Endothelial cell (in vitro differentiated cells): ENCODE results near the gene CYP2A6. TPM values are rescaled to one million over a fixed set of nuclear protein-coding genes. Genes with fewer than 3 reads are reported as not detected.
"Not testable (repeated sequence)": the region's sequence is repeated elsewhere in the genome, so short reads cannot be mapped to it uniquely, and the experiment has no call there.

Source experiments
- DNase-seq: peaks from one replicate; pipeline ENCODE4 v3.0.0; 2021; ENCODE audit warnings: low spot score
- H3K27ac Mint-ChIP-seq: one replicate; pipeline ENCODE4 v1.8.0; 2021; ENCODE audit warnings: mixed read lengths, inconsistent platforms; ENCODE audit not compliant: unreplicated experiment
- H3K27me3 Mint-ChIP-seq: one replicate; pipeline ENCODE4 v1.8.0; 2021; ENCODE audit warnings: mild to moderate bottlenecking, moderate library complexity, mixed read lengths, inconsistent platforms; ENCODE audit not compliant: unreplicated experiment
- H3K36me3 Mint-ChIP-seq: one replicate; pipeline ENCODE4 v1.8.0; 2021; ENCODE audit warnings: mild to moderate bottlenecking, low read depth, mixed read lengths, inconsistent platforms; ENCODE audit not compliant: unreplicated experiment
- H3K4me1 Mint-ChIP-seq: one replicate; pipeline ENCODE4 v1.8.0; 2021; ENCODE audit warnings: mild to moderate bottlenecking, mixed read lengths, inconsistent platforms; ENCODE audit not compliant: unreplicated experiment
- H3K4me3 Mint-ChIP-seq: one replicate; pipeline ENCODE4 v1.8.0; 2021; ENCODE audit warnings: mild to moderate bottlenecking, mixed read lengths, inconsistent platforms; ENCODE audit not compliant: unreplicated experiment
- H3K9me3 Mint-ChIP-seq: one replicate; pipeline ENCODE4 v1.8.0; 2021; ENCODE audit warnings: mixed read lengths, inconsistent platforms; ENCODE audit not compliant: unreplicated experiment
- total RNA-seq: library from RNA; stranded (reverse); fragmentation: NEBNext Ultra II Directional; extraction: Animal tissue kit (Norgen Biotek cat#: 25700); gene quantifications from one replicate; pipeline ENCODE4 v1.2.1, GENCODE V29; 2021; ENCODE audit not compliant: unreplicated experiment
- TF ChIP-seq, protein P1 (sequence below): fragments of 200-600 bp; sonication (generic); IDR thresholded peaks from one replicate; pipeline ENCODE4 v1.5.0; 2021; ENCODE audit warnings: antibody characterized with exemption; ENCODE audit not compliant: unreplicated experiment

CYP2A6 gene
- total RNA-seq, 1 donor from 2014 or later, result not detected

DNA sequence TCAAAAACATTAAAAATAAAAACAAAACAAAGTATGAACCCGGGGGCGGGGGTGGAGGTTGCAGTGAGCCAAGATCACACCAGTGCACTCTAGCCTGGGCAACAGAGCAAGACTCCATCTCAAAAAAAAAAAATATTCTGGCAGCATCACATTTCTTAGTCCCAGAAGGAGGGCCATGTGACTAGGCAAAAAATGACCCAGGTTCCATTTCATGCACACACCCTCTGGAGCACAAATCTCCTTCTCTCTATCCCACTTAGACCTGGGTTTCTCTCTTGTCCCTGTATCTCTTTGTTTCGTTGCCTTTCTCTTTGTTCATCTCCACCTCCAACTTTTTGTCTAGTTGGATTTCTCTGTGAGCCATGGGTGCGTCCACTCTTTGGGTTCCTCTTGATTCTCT is 37.9 kb upstream of the CYP2A6 start:
- no peaks in the 10 kb centered on the region for H3K9me3 Mint-ChIP-seq
- TF ChIP-seq, protein P1, sequence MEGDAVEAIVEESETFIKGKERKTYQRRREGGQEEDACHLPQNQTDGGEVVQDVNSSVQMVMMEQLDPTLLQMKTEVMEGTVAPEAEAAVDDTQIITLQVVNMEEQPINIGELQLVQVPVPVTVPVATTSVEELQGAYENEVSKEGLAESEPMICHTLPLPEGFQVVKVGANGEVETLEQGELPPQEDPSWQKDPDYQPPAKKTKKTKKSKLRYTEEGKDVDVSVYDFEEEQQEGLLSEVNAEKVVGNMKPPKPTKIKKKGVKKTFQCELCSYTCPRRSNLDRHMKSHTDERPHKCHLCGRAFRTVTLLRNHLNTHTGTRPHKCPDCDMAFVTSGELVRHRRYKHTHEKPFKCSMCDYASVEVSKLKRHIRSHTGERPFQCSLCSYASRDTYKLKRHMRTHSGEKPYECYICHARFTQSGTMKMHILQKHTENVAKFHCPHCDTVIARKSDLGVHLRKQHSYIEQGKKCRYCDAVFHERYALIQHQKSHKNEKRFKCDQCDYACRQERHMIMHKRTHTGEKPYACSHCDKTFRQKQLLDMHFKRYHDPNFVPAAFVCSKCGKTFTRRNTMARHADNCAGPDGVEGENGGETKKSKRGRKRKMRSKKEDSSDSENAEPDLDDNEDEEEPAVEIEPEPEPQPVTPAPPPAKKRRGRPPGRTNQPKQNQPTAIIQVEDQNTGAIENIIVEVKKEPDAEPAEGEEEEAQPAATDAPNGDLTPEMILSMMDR, result no peak
- no peak for DNase-seq
- H3K27me3 Mint-ChIP-seq, result peaks cover 4% of the 10 kb centered on the region
- no peak overlapping the region for H3K27ac Mint-ChIP-seq
- H3K4me3 Mint-ChIP-seq, result no peak overlapping the region
- no peaks in the 10 kb centered on the region for H3K36me3 Mint-ChIP-seq
- no peaks in the 10 kb centered on the region for H3K4me1 Mint-ChIP-seq

DNA sequence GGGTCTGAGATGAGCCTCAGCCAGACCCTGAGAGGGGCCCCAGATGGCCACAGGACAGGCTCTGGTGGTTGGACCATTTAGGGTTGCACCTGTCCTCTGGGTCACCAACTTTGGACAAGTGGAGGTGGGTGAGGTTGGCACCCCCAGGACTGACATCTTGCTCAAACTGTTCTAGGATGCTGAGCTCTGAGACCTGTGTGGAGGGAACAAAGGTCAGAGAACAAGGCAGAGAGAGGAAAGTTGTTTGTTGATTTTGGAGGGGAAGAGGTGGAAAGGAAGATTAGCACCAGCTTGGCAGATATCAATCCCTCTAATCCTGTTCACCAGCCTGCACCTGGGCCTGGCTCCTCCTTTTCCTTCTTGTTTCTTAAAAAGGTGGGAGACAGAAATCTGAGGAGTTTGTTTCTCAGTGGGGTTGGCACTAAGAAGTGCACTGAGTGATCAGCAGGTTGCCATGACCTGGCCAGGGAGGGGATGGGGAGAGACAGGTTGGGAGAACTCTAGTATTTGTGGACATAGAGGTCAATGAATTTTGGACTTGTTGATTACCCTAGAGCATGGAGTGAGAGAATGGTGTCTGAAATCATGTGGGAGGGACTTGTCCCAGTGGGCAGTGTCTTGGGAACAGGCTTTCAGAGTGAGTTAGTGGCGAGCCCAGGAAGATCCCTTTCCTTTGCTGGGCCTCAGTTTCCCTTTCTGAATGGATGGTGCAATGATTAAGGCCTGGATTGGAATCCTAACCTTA is 34.1 kb upstream of the CYP2A6 start:
- not testable (repeated sequence) for DNase-seq, H3K9me3 Mint-ChIP-seq, H3K27ac Mint-ChIP-seq, H3K4me1 Mint-ChIP-seq, H3K4me3 Mint-ChIP-seq, H3K27me3 Mint-ChIP-seq, H3K36me3 Mint-ChIP-seq

DNA sequence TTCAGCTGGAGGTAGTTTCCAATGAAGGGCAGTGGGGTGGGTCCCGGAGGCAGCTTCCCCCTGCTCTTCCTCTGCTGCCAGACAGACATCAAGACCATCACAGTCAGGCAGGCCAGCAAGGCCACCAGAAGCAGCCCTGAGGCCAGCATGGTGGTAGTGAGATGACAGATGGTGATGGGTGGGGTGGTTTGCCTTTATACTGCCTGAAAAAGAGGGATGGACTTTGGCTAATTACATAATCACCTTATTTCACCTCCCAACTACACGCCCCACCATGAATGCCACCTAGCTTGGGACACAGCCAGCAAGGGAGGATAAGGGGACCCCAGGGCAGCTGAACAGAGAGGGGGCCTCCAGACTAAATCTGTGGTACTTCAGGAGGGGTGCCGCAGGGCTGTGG is 31.8 kb upstream of the CYP2A6 start, which contains the start of gene CYP2A7:
Gene CYP2A7, minus strand, starts transcription at position 170 of the 400 bp plus-strand sequence. Its CDS starts 21 bp downstream, at position 149.
- not testable (repeated sequence) for H3K27ac Mint-ChIP-seq, H3K4me3 Mint-ChIP-seq, H3K4me1 Mint-ChIP-seq, H3K9me3 Mint-ChIP-seq, DNase-seq, H3K36me3 Mint-ChIP-seq
- H3K27me3 Mint-ChIP-seq, result peaks cover 12% of the 10 kb centered on the region

DNA sequence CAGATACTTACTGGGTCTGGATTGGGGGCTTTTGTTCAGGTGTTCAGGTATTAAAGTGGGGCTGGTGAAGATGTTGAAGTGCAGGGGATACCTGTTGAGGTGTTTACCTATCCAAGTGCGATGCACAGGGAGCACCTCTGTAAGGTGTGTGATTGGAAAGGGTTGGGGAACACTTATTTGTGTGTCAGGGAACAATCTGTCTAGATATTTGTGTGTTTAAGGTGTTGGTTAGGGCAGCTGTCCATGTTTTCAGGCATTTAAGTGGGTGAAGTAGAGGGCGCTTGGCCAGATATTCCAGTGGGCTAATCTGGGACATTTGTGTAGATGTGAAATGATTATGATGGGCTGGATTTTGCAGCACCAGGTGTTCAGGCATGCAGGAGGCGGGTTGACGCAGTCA is 29.1 kb upstream of the CYP2A6 start:
- not testable (repeated sequence) for H3K27ac Mint-ChIP-seq, H3K4me1 Mint-ChIP-seq, DNase-seq, H3K36me3 Mint-ChIP-seq, H3K4me3 Mint-ChIP-seq, H3K9me3 Mint-ChIP-seq
- peaks cover 11% of the 10 kb centered on the region for H3K27me3 Mint-ChIP-seq

DNA sequence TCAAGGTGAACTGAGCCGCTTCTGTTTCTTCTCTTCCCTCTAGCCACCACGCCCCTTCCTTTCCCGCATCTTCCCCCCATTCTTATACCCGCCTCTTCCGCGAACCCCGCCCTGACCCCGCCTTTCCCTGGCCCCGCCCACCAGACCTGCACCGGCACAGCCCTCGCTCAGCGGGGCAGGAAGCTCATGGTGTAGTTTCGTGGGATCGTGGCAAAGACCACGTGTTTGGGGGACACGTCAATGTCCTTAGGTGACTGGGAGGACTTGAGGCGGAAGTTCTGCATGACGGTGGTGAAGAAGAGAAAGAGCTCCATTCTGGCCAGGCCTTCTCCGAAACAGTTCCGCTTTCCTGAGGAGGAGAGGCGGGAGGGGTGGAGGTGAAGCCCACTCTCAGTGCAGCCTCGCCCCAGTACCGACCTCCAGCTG is 25.3 kb upstream of the CYP2A6 start:
- DNase-seq, result peak; percentile 5
- not testable (repeated sequence) for H3K36me3 Mint-ChIP-seq, H3K27ac Mint-ChIP-seq, H3K4me1 Mint-ChIP-seq, H3K4me3 Mint-ChIP-seq, H3K9me3 Mint-ChIP-seq, H3K27me3 Mint-ChIP-seq

DNA sequence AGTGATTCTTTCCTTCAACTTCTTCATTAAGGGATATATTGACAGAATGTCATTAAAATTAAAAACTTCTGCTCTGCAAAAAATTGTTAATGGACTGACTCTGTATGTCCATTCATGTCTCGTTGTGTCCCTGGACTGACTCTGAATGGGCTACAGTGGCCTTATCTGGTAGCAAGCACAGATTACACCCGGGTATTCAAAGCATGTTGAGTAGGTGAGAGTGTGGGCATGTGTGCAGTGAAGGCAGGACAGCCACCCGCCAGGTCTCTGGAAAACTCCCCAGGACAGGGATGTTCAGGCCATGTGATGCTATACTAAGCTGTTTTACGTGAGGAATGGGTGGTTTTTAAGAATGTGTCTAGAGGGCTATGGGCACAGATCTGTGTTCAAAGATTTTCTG is 24.6 kb upstream of the CYP2A6 start:
- H3K27me3 Mint-ChIP-seq, H3K27ac Mint-ChIP-seq, H3K9me3 Mint-ChIP-seq, H3K4me1 Mint-ChIP-seq, H3K36me3 Mint-ChIP-seq, H3K4me3 Mint-ChIP-seq, DNase-seq: not testable (repeated sequence)

DNA sequence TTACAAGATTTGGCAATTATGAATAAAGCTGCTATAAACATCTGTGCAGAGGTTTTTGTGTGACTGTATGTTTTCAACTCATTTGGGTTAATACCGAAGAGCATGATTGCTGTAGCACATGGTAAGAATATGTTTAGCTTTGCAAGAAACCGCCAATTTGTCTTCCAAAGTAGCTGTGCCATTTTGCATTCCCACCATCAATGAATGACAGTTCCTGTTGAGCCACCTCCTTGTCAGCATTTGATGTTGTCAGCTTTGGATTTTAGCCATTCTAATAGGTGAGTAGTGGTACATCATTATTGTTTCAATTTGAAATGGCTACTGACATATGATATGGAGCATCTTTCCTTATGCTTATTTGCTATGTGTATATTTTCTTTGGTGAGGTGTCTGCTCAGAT is 23.6 kb upstream of the CYP2A6 start:
- not testable (repeated sequence) for H3K9me3 Mint-ChIP-seq, H3K4me3 Mint-ChIP-seq, DNase-seq, H3K36me3 Mint-ChIP-seq, H3K27ac Mint-ChIP-seq, H3K27me3 Mint-ChIP-seq, H3K4me1 Mint-ChIP-seq

DNA sequence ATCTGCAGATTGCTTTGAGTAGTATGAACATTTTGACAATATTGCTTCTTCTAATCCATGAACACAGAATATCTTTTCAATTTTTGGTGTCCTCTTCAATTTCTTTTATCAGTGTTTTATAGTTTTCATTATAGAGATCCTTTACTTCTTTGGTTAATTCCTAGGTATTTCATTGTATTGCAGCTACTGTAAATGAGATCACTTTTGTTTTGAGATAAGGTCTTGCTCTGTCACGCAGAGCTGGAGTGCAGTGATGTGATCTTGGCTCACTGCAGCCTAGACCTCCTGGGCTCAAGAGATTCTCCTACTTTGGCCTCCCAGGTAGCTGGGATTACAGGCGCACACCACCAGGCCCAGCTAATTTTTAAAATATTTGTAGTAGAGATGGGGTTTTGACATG is 22.0 kb upstream of the CYP2A6 start:
- no peak for DNase-seq
- Mint-ChIP-seq H3K9me3 (no peaks in the 10 kb centered on the region), H3K27ac (no peak overlapping the region), H3K4me3 (no peak overlapping the region), H3K4me1 (no peaks in the 10 kb centered on the region), H3K36me3 (no peaks in the 10 kb centered on the region), H3K27me3 (peaks cover under 1% of the 10 kb centered on the region)
- TF ChIP-seq, protein P1, result no peak
